K562 (cell line): Measurements from ENCODE around the gene TRAF5. TPM values are rescaled to one million over a fixed set of nuclear protein-coding genes. Genes with fewer than 3 reads are reported as not detected.

ENCODE experiments used
- ATAC-seq: fragments of 200-7000 bp; cut with Tn5 transposase; 3 replicates; pipeline ENCODE4 v1.9.1; 2020; ENCODE audit warnings: moderate library complexity
- BruUV-seq: library from RNA; stranded (reverse); fragments of 400-500 nt; replicated peaks from 2 replicates; lab custom pipeline; 2021; lab: Mats Ljungman, UMichigan
- CTCF ChIA-PET: fragments of 300-600 bp; formaldehyde crosslinking; extraction: SDS; loops from one replicate; lab custom pipeline; 2021; ENCODE audit warnings: low intra/inter-chr PET ratio; lab: Yijun Ruan, JAX
- POLR2A ChIA-PET: fragments of 300-600, 350-650 bp; sonication (Branson Sonifier 250); formaldehyde crosslinking; extraction: SDS; loops from one replicate; lab custom pipeline; 2021; ENCODE audit warnings: antibody characterized with exemption, inconsistent platforms; lab: Yijun Ruan, JAX
- DNase-seq, 4 experiments: peaks; one replicate each; pipeline versions ENCODE4 v3.0.0 to v3.0.0-alpha.2; 2011 to 2018; ENCODE audit warnings: low spot score in 3 of 4, mixed read lengths in 3 of 4; ENCODE audit errors: extremely low read depth in 1 of 4
- FAIRE-seq: peaks from 2 replicates; lab custom pipeline; 2011; peaks lifted over from hg19 to GRCh38; lab: Jason Lieb, UNC
- H2AFZ ChIP-seq: 2 replicates; pipeline ENCODE4 v1.6.0; 2011; ENCODE audit warnings: low read depth, low read length, control low read depth, inconsistent platforms
- H3K27ac ChIP-seq: fragments of 200-600 bp; 3 replicates; pipeline ENCODE4 v1.8.0; 2011; ENCODE audit warnings: low read depth, mild to moderate bottlenecking, control low read depth, inconsistent platforms, low read length, moderate library complexity, mixed read lengths; ENCODE audit errors: extremely low read depth
- H3K27me3 ChIP-seq, 2 experiments: fragments of 300-600 bp in 1 of 2; 2 replicates in 1 of 2; 3 replicates in 1 of 2; pipeline versions ENCODE4 v1.6.0 to v1.8.0; 2011; ENCODE audit warnings: inconsistent platforms in 2 of 2, low read length in 2 of 2, mild to moderate bottlenecking in 1 of 2, mixed read lengths in 1 of 2, moderate library complexity in 1 of 2; ENCODE audit not compliant: control insufficient read depth in 2 of 2, insufficient read depth in 2 of 2
- H3K36me3 ChIP-seq: fragments of 300-600 bp; 3 replicates; pipeline ENCODE4 v1.8.0; 2011; ENCODE audit warnings: mild to moderate bottlenecking, low read length, inconsistent platforms; ENCODE audit not compliant: control insufficient read depth, insufficient read depth
- H3K4me1 ChIP-seq, 2 experiments: fragments of 200-600 bp in 1 of 2; replicated peaks in 1 of 2; 2 replicates in 1 of 2; 3 replicates in 1 of 2; pipeline versions ENCODE4 v1.5.1 to v1.8.0; 2011; ENCODE audit warnings: inconsistent platforms in 2 of 2, low read length in 2 of 2, mild to moderate bottlenecking in 1 of 2, mixed read lengths in 1 of 2, moderate library complexity in 1 of 2; ENCODE audit not compliant: control insufficient read depth in 2 of 2, insufficient read depth in 2 of 2
- H3K4me2 ChIP-seq: 2 replicates; pipeline ENCODE4 v1.6.1; 2011; ENCODE audit warnings: low read length, control low read depth, inconsistent platforms, mixed read lengths; ENCODE audit not compliant: insufficient read depth
- H3K4me3 ChIP-seq: fragments of 200-600 bp; sonication (generic), shearing (Covaris generic); 2 replicates; pipeline ENCODE4 v1.5.1; 2016; ENCODE audit warnings: control low read depth, inconsistent platforms
- H3K79me2 ChIP-seq: fragments of 200-600 bp; 3 replicates; pipeline ENCODE4 v1.8.0; 2011; ENCODE audit warnings: low read length, inconsistent platforms; ENCODE audit not compliant: control insufficient read depth, insufficient read depth
- H3K9ac ChIP-seq, 2 experiments: 2 replicates each; pipeline versions ENCODE4 v1.6.0 to v1.6.1; 2011; ENCODE audit warnings: low read depth in 2 of 2, low read length in 2 of 2, control low read depth in 1 of 2, inconsistent platforms in 1 of 2, mild to moderate bottlenecking in 1 of 2, mixed read lengths in 1 of 2; ENCODE audit not compliant: insufficient read depth in 1 of 2
- H3K9me1 ChIP-seq: one replicate; pipeline ENCODE4 v1.6.0; 2011; ENCODE audit warnings: inconsistent platforms, mild to moderate bottlenecking, low read length, moderate library complexity; ENCODE audit not compliant: control insufficient read depth, insufficient read depth
- H3K9me3 ChIP-seq: replicated peaks from 2 replicates; pipeline ENCODE4 v1.5.1; 2011; ENCODE audit warnings: low read depth, low read length, inconsistent platforms; ENCODE audit not compliant: control insufficient read depth, insufficient read depth
- H4K20me1 ChIP-seq: replicated peaks from 2 replicates; pipeline ENCODE4 v1.6.1; 2011; ENCODE audit warnings: low read length, inconsistent platforms, mixed read lengths; ENCODE audit not compliant: control insufficient read depth, insufficient read depth
- ELF4 ChIP-seq: fragments of 450-650 bp; formaldehyde crosslinking; IDR thresholded peaks from 2 replicates; pipeline ENCODE4 v1.4.0; 2022; ENCODE audit warnings: missing genetic modification characterization
- RNF219 ChIP-seq: fragments of 250-450 bp; sonication (Bioruptor Pico); IDR thresholded peaks from 2 replicates; pipeline ENCODE4 v1.5.0; 2022; ENCODE audit warnings: mild to moderate bottlenecking
- in situ Hi-C: fragments of 300-500 bp; cut with MboI; formaldehyde crosslinking; loops from 4 replicates; pipeline ENCODE4 v1.15.0; 2018; ENCODE audit warnings: inconsistent platforms, mixed read lengths
- intact Hi-C: fragments of 100-400 bp; cut with micrococcal nuclease; formaldehyde crosslinking; loops from 2 replicates; pipeline ENCODE4 v1.14.2; 2022
- polyA plus RNA-seq, 8 experiments: library from polyadenylated mRNA; depleted of rRNA in 4 of 8; stranded (reverse) in 5 of 8; unstranded in 3 of 8; fragments of >200 nt; fragmentation: Nextera tagmentation in 2 of 8; fragmentation: Illumina TruSeq in 1 of 8; extraction: Ambion mirVana in 2 of 8; extraction: Trizol in 1 of 8; gene quantifications; 2 replicates each; pipeline versions ENCODE4 v1.2.1 to v1.2.3, GENCODE V29; 2011 to 2014; ENCODE audit warnings: inconsistent platforms in 1 of 8, missing spikeins in 1 of 8
- total RNA-seq, 7 experiments: library from RNA; depleted of rRNA in 6 of 7; stranded (reverse); fragments of >200 nt in 6 of 7; fragmentation: Illumina TruSeq in 2 of 7; extraction: Trizol in 2 of 7; gene quantifications; 2 replicates each; pipeline versions ENCODE4 v1.2.1 to v1.2.3, GENCODE V29; 2011 to 2021; ENCODE audit warnings: low replicate concordance in 1 of 7

Gene TRAF5
- total and polyA plus RNA-seq, 9 of the 15 experiments (the other 6 are each of a cell fraction or from before 2014, with no cell fraction given) = 2.0 to 9.3 (median 5.3) TPM

DNA sequence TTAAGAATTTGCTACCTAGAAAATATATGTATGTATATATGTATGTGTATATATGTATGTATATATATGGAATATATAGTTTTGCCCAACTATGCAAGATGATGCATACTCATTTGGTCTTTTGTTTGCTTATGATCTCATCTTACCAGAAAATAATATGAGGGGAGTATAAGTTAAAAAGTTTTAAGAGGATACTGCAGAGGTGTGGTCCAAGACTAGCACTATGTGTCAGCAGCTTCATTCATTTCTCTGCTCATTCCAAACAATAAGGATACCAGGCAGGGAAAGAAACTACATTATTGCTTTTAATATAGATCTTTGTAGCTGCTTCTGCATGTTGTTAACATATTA, 44.6 kb upstream of the TRAF5 start:
- no peak overlapping the region for H3K27ac ChIP-seq
- ATAC-seq = no peak

More for the DNA sequence above, 44.6 kb upstream of the TRAF5 start:
- Histone ChIP-seq H3K4me3 (no peak overlapping the region), H3K27me3 (no peaks in the 10 kb centered on the region), H3K79me2 (0 out of 3 replicates have a peak, but pooled peaks cover 3% of the 10 kb centered on the region), H3K9me1 (no peaks in the 10 kb centered on the region)
- CTCF ChIA-PET = interaction anchor here (0.6 kb wide), 1 partner anchor 131 kb away, joined by 3 read pairs; no protein-coding TSS in a partner anchor
- TF ChIP-seq RNF219 (CRISPR knock-in tag) (no peak), ELF4 (CRISPR knock-in tag) (no peak)
- TF ChIP-seq, all 486 proteins: peak for 0
- no peak for DNase-seq
- peaks cover 0 to 4% of the 10 kb centered on the region in 2 experiments; a peak in 1 of 5 replicates for H3K4me1 ChIP-seq
- no peaks in the 10 kb centered on the region for H4K20me1 ChIP-seq
- in situ Hi-C loops (no loop called here), intact Hi-C loops (no loop called here)
- POLR2A ChIA-PET = interaction anchor here (0.9 to 1.8 kb wide), 3 partner anchors 13 to 24 kb away, joined by 3 to 8 read pairs (median 8); no protein-coding TSS in a partner anchor
- no peak overlapping the region for H3K4me2 ChIP-seq
- no peaks in the 10 kb centered on the region for H3K9me3 ChIP-seq
- H2AFZ ChIP-seq = no peak overlapping the region
- H3K36me3 ChIP-seq = peaks cover 74% of the 10 kb centered on the region
- no peak overlapping the region for H3K9ac ChIP-seq
- FAIRE-seq = no peak
- no TSS peak for BruUV-seq
